Measurements from ENCODE around the gene ACVR1B.
"Not testable (repeated sequence)": the region's sequence is repeated elsewhere in the genome, so short reads cannot be mapped to it uniquely, and the experiment has no call there.

ACVR1B gene

DNA sequence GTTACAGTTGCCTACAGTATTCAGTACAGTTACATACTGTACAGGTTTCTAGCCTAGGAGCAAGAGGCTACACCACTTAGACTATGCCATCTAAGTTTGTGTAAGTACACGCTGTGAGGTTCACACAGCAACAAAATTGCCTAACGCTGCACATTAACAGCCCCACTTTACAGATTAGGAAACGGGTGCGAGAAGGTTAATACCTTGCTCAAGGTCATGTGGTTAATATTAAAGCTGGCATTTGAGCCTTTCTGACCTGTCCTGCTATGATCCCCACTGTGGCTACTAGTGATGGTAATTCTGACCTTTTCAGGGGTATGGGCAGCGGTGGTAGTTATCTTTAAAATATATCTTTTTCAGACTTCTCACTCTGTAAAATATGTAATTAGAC lies 20.9 kb downstream of the ACVR1B start:
- DNase-seq, result no peak

DNA sequence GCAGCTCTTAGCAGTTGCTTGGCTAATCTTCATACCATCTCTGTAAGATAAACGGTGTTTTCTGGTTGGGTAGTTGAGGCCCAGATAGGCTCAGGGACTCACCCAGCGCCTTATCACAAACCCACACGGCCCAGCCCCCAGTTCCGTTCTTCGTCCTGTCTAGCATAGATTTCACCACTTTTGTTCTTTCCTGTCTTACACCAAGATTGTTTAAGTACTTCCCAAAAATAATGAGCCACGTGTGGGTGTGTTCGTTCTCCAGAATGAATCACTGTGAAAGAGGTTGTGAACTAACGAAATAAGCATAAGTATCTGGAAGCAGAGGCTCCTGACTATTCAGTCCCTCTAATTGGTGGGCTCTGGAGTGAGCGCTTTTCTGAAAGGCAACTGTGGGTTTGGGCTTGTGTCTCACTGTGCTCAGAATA lies 21.4 kb downstream of the ACVR1B start:
- no peak for DNase-seq

DNA sequence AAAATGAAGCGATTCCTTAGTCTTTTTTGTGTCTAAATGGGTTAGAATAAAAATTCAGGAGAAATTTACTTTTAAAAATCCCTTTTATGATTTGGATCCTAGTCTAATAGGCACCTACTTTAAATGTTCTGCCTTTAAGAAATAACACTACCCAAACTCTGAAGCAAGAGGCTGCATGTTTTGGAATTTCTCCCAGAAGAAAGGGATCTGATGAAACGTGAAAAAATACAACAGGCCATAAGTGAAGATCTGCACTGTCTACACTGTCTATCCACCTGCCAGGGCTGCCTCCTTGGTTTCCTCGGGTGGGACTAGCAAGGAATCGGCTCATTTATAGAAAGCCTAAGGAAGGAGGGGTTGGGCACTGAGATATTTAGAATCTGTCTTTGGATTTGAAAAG lies 22.1 kb downstream of the ACVR1B start:
- no peak for DNase-seq

DNA sequence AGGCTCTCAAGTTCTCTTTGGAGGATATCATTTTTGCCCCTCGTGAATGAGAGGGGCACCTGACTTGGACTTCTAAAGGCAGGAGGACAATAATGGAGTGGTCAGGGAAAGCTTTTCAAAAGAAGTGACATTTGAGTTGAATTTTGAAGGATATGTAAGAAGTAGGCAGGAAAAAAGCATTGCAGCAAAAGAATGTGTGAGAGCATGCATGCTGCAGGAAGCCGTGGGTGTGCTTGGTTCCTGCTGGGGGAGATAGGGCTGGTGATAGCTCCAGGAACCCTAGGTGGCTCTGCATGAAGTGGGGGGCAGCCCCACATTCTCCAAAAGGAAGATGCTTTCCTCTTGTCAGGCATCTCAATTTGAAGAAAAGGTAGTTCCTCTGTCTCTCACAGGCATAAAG lies 23.1 kb downstream of the ACVR1B start:
- no peak for DNase-seq

DNA sequence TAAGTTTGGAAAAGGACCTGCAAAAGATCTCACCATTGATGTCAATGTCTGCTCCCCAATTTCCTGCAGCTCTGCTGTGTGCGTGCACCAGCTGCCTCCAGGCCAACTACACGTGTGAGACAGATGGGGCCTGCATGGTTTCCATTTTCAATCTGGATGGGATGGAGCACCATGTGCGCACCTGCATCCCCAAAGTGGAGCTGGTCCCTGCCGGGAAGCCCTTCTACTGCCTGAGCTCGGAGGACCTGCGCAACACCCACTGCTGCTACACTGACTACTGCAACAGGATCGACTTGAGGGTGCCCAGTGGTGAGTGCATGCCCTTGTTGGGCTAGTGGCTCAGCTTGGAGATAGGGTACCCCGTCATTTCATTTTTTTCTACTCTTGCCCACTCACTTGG lies 23.7 kb downstream of the ACVR1B start:
- no peak for DNase-seq

DNA sequence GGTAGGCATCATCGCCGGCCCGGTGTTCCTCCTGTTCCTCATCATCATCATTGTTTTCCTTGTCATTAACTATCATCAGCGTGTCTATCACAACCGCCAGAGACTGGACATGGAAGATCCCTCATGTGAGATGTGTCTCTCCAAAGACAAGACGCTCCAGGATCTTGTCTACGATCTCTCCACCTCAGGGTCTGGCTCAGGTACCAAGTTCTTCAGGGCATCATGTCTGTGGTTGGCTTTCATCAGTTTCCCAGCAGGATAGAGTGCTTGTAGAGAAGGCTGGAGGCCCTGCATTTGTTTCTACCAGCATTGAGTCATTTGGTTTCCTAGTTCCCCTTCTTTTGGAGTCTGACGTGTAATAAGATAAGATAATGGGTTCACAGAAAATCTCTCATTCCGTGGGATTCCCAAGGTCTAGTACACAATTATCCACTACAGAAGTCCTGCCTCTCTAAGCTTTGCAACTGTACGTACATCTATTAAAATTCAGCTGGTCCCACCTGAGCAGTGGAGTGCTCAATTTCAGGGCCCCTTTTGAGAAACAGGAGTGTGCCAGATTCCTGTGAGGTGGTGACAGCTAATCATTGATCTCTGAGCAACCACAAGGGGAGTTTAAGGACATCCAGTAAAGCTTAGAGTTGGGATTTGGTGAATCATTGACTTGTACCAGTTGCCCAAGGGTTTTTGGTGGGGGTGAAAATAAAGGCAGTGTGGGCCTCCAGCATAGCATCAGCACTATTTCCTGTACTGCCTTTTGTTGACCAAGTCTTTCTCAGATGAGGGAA lies 25.1 kb downstream of the ACVR1B start:
- no peak for DNase-seq

DNA sequence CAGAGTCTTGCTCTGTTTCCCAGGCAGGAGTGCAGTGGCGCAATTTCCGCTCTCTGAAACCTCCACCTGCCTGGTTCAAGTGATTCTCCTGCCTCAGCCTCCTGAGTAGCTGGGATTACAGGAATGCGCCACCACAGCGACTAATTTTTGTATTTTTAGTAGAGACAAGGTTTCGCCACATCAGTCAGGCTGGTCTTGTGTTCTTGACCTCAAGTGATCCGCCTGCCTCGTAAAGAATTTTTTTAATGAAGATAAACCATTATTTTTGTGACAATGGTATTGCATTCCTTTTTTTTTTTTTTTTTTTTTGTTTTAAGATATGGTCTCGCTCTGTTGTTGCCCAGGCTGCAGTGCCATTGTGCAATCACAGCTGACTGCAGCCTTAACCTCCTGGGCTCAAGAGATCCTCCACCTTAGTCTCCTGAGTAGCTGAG lies 25.8 kb downstream of the ACVR1B start:
- no peak for DNase-seq

DNA sequence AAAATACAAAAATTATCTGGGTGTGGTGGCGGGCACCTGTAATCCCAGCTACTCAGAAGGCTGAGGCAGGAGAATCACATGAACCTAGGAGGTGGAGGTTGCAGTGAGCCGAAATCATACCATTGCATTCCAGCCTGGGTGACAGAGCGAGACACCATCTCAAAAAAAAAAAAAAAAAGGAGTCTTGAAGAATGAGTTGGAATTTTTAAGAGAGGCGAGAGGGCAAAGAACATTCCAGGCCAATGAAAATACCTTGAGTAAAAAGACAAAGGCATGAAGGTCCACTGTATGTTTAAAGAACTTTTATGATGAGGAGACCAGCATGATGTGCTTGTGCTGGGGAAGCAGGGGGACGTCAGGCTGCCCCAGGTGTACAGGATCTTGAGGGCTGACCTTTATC lies 27.8 kb downstream of the ACVR1B start:
- DNase-seq, result not testable (repeated sequence)

DNA sequence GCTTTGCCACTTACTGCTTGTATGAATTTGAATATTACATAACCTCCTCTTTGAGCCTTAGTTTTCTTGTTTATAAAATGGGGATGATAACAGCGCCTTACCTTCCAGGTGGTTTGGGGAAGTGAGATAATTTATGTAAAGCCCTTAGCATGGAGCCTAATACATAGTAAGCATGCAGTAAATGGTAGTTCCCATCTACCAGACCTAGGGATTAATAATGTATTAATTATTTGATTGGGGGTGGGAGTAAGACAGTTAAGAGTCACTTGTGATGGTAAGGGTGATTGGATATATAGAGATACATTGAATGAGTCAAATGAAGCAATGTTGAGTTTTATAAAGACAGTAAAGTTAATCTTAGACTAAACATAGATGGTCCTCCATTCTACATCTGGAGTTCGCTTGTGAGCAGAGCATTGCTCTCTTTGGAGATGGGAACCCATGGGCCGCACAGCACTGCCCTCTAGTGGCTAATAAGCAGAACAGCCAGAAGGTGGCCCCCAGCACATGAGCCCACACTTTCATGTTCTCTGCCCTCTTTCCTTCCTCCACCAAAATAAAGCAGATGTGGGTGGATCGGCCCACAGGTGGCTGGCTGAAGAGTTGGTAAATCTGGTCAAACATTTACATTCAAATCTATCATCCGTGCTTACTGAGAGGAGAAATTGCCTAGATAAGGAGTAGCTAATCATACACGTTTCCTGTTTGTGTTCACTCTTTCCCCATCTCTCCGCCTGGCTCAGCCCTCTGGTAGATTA lies 28.7 kb downstream of the ACVR1B start:
- peak in 1 of 2 experiments; percentile 16 for DNase-seq

DNA sequence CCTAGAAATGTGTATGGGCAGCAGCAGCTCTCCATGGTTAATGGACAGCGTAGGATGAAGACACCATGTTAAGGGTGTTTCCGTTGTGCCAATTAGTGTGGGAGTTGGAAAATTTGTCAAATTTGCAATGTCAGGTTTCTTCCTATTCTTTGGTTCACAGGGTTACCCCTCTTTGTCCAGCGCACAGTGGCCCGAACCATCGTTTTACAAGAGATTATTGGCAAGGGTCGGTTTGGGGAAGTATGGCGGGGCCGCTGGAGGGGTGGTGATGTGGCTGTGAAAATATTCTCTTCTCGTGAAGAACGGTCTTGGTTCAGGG lies 29.3 kb downstream of the ACVR1B start:
- no peak for DNase-seq

DNA sequence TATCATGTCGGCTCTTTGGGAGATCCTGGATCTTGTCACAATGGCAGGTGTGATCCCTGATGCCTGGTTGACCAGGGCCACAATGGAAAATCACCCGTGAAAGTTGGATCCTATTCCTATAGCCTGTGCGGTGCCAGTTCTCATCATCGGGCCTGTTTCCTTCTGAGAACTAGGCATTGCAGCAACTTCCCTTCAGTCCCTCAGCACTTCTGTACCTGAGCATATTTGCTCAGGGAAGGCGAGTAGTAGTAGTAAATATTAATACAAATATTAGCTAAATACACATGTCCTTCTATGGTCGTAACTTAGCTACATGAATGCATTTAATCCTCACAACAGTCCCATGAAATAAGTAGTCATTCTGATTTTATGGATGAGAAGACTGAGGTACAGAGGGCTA lies 33.2 kb downstream of the ACVR1B start:
- DNase-seq, result no peak

DNA sequence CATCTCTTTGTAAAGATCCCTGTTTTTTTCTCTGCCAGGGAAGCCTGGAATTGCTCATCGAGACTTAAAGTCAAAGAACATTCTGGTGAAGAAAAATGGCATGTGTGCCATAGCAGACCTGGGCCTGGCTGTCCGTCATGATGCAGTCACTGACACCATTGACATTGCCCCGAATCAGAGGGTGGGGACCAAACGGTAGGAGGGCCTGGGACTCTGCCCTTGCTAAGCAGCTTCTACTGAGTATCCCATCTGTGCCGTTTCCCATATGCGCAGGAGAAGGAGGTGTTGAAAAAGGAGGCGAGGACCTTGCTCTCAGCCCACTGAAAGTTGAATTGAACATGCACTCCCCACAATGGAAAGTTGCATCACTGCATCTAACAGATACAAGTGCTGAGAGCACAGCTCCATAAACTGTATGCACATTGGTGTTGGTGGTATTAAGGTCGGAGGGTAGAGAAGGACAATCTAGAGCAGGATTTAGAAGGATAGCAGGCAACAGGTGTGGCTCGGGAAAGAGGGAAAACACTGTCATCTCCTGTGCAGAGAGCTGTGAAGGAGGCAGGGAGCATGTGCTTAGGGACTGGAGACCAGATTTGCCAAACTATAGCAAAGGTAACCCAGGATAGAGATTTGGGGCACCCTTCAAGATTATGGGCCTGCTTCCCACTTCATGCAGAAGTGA lies 33.8 kb downstream of the ACVR1B start:
- no peak for DNase-seq

DNA sequence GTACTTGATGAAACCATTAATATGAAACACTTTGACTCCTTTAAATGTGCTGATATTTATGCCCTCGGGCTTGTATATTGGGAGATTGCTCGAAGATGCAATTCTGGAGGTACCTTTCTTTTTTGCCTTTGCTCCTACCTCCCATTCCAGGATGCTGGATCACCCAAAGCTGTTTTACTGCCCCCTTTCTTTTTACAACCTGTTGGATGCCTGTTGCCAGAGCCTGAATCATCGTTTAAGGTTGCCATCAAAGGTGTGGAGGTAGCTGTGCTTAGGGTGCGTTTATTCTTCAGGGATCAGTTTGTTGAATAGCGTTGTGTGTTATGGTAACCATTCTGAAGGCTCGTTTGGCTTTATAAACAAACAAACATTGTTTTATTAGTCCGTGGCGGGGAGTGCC lies 35.3 kb downstream of the ACVR1B start:
- DNase-seq, result no peak

DNA sequence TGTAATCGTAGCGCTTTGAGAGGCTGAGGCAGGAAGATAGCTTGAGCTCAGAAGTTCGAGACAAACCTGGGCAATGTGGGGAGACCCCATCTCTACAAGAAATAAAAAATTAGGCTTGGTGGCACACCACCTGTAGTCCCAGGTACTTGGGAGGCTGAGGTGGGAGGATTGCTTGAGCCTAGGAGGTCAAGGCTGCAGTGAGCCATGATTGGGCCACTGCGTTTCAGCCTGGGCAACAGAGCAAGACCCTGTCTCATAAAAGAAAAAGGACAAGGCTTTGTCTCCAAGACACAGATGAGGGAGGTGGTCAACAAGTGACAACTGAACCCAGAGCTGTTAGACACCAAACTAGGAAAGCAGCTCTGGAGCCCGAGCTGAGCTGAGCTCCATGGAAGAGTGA lies 40.7 kb downstream of the ACVR1B start:
- DNase-seq, result no peak

DNA sequence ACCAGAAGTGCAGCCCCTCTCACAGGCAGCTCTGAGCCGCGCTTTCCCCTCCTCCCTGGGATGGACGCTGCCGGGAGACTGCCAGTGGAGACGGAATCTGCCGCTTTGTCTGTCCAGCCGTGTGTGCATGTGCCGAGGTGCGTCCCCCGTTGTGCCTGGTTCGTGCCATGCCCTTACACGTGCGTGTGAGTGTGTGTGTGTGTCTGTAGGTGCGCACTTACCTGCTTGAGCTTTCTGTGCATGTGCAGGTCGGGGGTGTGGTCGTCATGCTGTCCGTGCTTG lies 43.0 kb downstream of the ACVR1B start:
- DNase-seq, result no peak

DNA sequence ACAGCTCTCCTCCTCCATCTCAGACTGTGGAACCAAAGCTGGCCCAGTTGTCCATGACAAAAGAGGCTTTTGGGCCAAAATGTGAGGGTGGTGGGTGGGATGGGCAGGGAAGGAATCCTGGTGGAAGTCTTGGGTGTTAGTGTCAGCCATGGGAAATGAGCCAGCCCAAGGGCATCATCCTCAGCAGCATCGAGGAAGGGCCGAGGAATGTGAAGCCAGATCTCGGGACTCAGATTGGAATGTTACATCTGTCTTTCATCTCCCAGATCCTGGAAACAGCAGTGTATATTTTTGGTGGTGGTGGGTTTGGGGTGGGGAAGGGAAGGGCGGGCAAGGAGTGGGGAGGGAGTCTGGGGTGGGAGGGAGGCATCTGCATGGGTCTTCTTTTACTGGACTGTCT lies 43.5 kb downstream of the ACVR1B start:
- DNase-seq, result no peak

DNA sequence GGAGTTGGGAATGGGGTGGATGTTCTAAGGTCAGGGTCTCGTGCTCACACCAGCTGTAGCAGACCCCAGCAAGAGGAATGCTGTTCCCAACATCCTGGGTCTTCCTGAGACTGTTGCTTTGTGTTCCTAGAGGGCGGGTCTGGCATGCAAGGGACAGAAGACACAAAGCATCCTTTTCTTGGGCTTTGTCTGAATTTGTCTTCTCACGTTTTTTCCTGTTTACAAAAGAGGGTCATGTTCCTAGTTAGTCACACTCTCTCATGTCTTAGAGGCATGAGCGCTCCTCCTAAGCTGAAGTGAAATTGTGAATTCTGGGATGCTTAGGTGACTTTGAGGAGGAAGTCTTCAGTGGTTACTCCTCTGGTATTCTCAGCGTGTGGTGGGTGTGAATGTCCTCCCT lies 45.6 kb downstream of the ACVR1B start:
- no peak for DNase-seq

DNA sequence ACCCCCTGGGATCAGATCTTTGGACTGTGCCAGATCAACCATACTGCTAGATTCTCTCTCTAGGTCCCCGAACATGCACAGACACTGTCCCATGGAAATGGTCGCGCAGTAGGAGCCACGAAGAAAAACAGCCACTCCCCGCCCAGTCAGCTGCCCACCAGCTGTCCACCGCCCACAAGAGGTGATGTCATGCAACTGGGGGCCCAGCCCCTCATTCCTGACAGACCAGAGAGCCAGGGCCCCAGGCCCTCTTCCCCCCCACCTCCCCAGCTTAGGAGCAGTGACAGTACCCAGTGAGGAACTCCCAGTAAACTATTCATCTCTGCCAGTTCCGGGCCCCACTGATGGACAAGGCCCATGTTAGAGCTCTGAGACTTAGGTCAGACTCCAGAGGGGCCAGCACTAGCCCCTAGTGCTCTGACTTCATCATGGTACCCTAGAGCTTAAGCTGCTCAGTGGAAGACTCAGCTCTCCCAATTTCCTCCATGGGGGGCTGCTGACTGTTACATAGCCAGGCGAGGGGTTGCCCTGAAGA lies 51.6 kb downstream of the ACVR1B start:
- DNase-seq, result no peak

DNA sequence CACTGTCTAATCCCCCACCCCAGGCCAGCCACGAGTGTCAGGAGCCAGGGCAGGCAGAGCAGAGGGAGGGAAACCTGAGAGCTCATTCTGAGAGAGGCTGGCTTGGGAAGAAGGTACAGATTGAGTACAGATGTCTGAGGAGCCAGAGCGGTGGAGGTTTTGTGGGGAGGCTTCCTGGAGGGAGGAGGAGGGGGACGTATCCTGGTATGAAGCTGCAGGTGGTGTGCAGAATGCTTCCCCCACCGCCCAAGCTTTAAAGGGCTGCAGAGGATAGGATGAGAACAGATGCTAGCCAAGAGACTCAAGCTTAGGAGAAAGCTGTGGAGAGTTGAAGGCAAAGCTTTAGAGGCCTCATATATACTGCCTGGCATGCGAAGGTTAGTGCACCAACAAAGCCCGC lies 52.1 kb downstream of the ACVR1B start:
- DNase-seq, result no peak

DNA sequence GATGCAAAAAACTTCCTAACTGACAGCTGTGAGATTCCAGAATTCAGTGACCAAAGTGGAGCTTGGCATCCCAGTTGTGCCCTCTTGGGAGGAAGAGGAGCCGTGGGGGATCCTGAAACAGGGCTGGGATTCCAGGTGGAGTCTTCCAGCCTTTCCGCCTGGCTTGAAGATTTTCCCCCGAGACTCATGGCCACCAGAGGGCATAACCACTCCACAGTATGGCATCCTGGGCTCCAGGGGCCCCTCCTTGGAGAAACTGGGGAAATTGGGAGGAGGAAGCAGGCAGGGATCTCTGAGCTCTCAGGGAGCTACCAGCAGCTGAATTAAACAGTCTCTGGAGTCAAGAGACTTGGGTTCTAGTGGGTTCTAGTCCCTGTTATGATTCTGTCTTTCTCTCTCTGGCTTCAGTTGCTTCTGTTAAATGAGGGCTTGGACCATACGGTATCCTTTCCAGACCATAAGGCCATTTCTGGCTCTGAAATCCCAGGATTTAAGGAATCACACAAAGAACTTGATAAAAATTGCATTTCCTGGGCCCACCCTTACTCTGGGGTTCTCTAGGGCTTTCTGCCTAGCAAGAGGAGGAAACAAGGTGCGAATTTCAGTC lies 52.6 kb downstream of the ACVR1B start:
- no peak for DNase-seq

DNA sequence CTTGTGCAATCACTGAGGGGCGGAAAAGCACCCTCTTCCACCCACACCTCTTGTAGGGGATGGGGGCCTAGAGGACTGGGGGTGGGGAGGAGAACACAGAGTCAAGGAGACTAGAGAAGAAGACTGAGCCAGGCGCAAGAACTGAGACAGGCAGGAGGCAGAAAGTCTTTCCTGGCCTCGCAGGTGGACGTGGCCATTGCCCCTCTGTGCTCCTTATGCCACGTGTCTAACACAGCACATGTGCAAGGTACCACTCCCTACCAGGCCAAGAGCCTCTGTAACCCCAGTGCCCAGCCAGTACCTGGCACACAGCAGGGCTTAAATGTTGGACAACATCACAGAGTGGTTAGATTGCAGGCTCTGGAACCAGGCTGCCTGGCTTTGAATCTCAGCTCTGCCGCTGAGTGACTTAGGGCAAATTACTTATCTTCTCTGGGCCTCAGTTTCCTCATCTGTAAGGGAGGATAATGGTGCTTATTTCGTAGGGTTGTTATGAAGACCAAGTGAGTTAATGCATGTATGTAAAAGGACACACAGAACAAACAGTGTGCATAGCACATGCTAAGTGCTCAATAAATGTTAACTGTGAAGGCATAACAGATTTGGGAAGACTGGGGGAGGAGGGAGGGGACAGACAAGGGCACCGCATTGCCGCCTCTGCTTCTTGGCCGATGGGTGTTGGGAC lies 53.9 kb downstream of the ACVR1B start:
- DNase-seq, result no peak

DNA sequence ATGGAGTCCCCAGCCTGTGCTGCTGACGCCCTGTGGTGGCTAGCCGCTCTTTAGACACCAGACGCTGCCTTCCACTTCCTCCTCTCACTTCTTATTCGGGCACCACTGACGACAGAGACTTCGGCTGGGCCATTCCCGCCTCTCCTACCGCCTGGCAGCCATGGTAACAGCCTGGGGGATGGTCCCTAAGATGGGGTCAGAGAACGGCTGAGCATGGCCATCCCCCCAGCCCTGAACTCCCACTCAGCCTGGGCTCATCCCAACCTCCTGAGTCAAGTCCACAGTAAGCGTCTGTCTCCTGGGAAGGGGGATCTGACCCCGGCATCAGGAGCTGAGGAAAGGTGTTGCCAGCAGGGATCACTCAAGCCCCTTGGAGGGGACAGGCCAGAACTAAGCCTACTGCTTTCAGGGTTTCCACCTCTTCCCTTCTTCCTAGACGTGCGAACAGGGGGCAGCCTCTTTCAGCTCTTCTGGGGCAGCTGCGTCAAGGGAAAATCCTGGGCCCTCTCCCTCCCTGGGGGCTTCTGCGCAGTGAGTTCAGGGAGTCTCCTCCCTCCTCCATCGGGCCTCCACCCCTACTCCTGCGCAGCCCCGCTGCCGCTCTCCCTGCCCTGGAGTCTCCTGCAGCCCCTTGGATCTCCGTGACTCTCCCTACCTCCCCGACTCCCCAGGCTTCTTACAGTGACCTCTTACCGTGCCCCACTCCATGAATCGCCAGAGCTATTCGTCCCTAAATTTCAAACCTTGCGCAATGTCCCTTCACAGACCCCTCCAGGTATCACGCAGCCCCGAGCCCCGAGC lies 54.6 kb downstream of the ACVR1B start:
- no peak for DNase-seq

Data from NCI-H187 (cell line).